Middle frontal gyrus (tissue), 1 donor: ENCODE measurements around the gene ART1.
"Not testable (repeated sequence)": the region's sequence is repeated elsewhere in the genome, so short reads cannot be mapped to it uniquely, and the experiment has no call there.

ENCODE experiments used
- DNase-seq: peaks from one replicate; pipeline ENCODE4 v3.0.0-alpha.2; 2015; ENCODE audit warnings: low spot score; ENCODE audit errors: extremely low spot score

ART1 gene

DNA sequence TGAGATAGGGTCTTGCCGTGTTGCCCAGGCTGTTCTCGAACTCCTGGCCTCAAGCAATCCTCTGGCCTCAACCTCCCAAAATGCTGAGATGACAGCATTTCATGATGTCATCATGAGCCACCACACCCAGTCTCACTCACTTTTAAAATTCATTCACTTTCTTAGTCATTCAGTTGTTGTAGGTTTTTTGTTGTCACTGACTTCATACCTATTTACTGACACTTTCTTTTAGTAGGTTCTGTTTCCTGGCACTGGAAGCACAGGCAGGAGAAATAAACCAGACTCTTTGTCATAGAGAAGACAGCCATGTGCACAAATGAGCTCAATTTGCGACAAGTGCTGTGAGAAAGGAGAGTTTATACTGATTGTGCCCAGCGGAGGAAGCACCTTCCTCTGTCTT, 13.6 kb upstream of the ART1 start:
- no peak for DNase-seq

DNA sequence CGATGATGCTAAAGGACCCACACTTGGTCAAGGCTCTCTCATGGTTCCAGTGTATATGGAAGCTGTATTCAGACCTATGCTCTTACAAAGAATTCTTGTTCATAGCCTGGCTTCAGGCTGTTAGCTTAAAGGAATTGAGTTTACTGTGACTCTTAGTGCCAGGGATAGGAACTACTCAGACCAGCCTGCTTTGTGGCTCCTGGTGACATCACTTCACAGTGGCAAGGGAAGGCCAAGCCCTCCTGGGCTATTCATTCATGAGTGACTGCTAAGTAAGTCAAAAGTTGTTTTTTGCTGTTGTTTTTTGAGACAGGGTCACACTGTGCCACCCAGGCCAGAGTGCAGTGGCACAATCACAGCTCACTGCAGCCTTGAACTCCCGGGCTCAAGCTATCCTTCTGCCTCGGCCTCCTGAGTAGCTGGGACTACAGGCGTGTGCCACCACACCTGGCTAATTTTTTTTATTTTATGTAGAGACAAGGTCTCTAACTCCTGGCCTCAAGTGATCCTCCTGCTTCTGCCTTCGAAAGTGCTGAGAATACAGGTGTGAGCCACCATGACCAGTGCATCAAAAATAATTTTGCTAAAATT, 12.8 kb upstream of the ART1 start:
- no peak for DNase-seq

- DNase-seq, result no peak
Observed at GRCh38 chr11:3635641-3636375, 9.1 kb upstream of the ART1 start.

- no peak for DNase-seq
Observed at GRCh38 chr11:3637201-3637600, 7.7 kb upstream of the ART1 start.

- no peak for DNase-seq
Observed at GRCh38 chr11:3638513-3638912, 6.4 kb upstream of the ART1 start.

DNA sequence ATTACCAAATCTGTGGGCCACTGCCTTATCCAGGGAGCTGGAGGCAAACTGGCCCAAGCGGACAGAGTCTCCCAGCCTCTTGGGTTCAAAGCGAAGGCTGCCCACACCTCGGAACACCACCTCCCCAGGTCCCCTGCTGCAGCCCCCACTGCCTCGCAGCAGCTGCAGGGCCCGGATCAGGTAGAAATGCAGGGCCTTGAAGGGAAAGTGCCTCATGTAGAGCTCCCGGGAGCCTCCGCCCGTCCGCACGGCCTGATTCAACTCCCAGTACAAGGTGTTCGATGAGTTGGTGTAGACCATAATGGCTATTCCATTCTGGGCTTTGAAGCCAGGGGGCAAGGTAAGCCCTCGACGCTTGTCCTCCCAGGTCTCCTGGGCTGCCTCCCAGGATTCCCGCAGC, 5.1 kb upstream of the ART1 start:
- DNase-seq, result no peak

GRCh38 chr11:3641191-3641590, 3.7 kb upstream of the ART1 start:
- DNase-seq, result no peak

DNA sequence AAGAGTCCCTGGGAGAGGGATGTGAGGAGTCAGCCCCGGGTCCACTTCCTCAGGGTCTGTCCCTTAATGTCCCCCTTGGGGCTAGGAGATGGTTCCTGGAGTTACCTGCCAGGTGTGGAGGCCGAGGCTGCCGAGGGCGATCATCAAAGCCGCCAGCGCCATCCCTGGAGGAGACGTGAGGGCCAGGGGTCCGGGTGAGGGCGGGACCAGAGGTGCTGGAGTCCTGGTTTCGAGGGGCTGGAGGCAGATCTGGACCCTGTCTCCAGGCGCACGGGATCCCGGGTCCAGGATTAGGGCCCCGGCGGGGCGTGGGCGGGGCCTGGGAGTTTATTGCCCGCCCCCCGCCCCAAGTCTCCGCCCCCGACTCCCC, 3.2 kb upstream of the ART1 start, which contains the start of gene ART5:
TSS of gene ART5 (minus strand) at position 292 of the 370 bp plus-strand sequence. CDS start at position 162, 130 bp downstream.
- no peak for DNase-seq

DNA sequence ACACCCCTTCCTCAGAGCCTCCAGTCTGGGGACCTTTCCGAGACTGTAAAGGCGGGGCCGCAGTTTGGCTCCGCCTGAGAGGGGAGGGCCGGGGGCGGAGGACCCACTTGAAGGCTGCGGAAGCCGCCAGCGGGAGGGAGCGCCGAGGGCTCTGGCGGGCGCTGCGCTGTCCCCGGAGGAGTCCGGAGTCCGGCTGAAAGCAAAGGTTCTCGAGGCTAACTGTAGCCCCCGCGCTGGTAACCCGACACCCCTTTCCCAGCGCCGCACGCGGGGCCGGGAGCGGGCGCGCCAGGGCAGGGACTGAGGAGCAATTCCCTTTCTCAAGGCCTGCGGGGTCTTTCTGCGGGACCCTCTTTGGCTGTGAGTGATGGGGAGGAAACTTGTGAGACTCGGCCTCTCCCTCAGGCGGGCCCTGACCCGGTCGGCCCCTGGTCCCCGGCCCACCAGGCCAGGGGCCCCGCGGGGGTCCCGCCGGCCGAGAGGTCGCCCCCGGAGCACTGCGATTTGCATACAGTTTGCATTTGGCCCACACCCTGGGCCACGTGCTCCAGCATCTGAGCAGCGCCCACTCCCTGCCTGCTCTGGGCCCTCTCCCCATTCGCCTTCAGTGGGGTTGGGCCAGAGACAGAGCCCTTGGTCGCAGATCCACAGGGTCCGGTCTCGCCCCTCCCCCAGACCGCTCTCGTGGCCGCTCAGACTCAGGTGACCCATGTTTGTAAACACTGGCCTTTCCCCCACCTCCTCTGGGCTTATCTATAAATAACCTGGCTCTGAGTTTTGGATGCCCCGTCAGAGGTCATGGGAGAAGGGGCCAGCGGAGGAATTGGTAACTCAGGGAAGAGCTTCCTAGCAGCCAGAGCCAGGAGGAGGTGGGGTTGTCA, 2.6 kb upstream of the ART1 start:
- no peak for DNase-seq

- DNase-seq, result not testable (repeated sequence)
Observed at GRCh38 chr11:3643102-3643546, 1.8 kb upstream of the ART1 start.

DNA sequence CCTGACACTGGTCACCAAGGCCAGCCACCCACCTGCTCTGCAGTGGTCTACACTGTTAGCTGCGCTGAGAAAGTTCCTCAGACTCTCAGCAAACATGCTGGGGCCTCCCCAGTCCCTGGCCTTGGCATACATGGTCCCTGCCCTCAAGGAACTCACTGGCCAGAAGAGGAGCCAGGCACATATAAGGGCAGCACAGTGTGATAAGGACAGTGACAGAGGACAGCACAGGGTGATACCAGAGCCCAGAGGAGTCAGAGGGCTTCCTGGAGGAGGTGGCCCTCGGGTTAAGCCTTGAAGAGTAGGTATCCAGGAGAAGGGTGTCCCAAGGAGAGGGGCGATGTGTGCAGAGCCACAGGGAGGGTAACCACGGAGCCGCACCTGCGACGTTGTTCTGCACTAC, 624 bp downstream of the ART1 start:
- DNase-seq, result no peak

GRCh38 chr11:3648843-3649242, 3.9 kb downstream of the ART1 start:
- DNase-seq, result not testable (repeated sequence)

DNA sequence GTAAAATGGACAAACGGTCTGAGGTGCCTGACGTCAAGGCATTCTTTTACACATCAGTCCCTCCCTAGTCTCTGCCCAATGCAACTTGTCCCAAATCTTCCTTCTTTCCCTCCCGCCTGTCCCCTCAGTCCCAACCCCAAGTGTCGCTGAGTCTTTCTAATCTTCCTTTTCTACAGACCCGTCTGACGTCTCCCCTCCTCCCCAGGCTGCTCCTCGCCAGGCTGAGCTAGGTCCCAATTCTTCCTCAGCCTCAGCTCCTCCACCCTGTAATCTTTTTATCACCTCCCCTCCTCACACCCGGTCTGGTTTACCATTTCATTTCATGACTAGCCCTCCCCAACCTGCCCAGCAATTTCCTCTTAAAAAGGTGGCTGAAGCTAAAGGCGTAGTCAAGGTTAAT, 4.4 kb downstream of the ART1 start:
- DNase-seq, result not testable (repeated sequence)

DNA sequence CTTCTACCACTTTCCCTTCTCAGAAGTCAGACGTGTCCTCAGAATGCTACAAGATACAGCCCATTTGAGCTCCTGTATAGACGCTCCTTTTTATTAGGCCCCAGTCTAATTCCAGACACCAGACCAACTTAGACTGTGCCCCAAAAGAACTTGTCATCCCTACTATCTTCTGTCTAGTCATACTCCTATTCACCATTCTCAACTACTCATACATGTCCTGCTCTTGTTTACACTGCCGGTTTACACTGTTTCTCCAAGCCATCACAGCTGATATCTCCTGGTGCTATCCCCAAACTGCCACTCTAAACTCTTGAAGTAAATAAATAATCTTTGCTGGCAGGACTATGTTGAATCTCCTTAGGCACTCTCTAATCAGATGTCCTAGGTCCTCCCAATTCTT, 7.6 kb downstream of the ART1 start:
- DNase-seq, result not testable (repeated sequence)

- no peak for DNase-seq
Observed at GRCh38 chr11:3655547-3655946, 10.6 kb downstream of the ART1 start.

GRCh38 chr11:3657331-3657730, 12.4 kb downstream of the ART1 start:
- DNase-seq, result not testable (repeated sequence)

GRCh38 chr11:3658252-3658651, 13.3 kb downstream of the ART1 start:
- no peak for DNase-seq

DNA sequence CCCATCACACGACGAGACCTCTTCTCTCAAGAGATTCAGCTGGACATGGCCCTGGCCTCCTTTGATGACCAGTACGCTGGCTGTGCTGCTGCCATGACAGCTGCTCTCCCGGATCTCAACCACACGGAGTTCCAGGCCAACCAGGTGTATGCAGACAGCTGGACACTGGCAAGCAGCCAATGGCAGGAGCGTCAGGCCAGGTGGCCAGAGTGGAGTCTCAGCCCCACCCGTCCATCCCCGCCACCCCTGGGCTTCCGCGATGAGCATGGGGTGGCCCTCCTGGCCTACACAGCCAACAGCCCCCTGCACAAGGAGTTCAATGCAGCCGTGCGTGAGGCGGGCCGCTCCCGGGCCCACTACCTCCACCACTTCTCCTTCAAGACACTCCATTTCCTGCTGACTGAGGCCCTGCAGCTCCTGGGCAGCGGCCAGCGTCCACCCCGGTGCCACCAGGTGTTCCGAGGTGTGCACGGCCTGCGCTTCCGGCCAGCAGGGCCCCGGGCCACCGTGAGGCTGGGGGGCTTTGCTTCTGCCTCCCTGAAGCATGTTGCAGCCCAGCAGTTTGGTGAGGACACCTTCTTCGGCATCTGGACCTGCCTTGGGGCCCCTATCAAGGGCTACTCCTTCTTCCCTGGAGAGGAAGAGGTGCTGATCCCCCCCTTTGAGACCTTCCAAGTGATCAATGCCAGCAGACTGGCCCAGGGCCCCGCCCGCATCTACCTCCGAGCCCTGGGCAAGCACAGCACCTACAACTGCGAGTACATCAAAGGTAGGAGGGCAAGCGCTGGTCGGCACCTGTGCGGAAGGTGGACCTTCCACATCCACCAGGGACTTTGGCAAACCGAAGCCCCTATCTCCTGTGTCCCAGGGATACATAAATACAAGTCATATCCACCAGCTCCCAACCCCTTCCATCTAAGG, 14.9 kb downstream of the ART1 start:
- DNase-seq, result no peak

DNA sequence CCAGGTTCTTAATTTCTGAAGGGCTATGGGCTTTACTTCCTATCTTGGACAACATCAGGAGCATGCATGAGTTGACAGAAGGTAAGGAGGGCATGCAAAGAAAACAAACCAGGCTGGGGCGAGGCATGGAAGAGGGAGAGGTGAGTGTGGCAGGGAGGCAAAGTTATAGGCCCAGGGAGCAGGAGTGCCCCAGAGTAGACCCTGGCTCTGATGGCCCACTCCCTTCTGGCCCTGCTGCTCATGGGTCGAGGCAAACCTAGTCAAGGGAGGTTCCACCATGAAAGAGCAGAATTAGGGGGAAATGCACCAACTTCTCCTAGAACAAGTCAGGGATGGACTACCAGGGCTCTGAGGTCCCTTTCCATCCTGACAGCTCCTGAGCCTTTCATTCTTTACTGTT, 16.0 kb downstream of the ART1 start:
- no peak for DNase-seq

DNA sequence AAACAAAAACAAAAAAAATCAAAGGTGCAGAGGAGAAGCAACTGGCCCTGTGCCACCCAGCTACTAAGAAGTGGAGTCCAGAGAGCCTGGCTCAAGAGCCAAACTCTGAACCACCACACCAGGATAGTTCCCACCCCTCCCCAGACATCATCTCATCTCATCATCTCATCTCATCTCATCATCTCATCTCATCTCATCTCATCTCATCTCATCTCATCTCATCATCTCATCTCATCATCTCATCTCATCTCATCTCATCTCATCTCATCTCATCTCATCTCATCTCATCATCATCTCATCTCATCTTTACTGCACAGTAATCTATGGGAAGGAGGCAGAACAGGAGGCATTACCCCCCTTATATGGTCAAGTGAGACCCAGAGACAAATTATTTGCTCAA, 17.9 kb downstream of the ART1 start:
- DNase-seq, result no peak

- no peak for DNase-seq
Observed at GRCh38 chr11:3664032-3664630, 19.2 kb downstream of the ART1 start.
